Measurements from ENCODE around the gene CHKA.
"Not testable (repeated sequence)": the region's sequence is repeated elsewhere in the genome, so short reads cannot be mapped to it uniquely, and the experiment has no call there.

The CHKA gene

GRCh38 chr11:68115285-68115684, 5.9 kb downstream of the CHKA start:
- DNase-seq = no peak

GRCh38 chr11:68113986-68114385, 7.2 kb downstream of the CHKA start:
- DNase-seq = no peak

- no peak for DNase-seq
Observed at GRCh38 chr11:68107689-68108088, 13.5 kb downstream of the CHKA start.

GRCh38 chr11:68106165-68106940, 14.8 kb downstream of the CHKA start:
- DNase-seq = no peak

GRCh38 chr11:68099474-68100405, 21.4 kb downstream of the CHKA start:
- no peak for DNase-seq

GRCh38 chr11:68099057-68099456, 22.1 kb downstream of the CHKA start:
- no peak for DNase-seq

GRCh38 chr11:68096962-68097361, 24.2 kb downstream of the CHKA start:
- no peak for DNase-seq

- no peak for DNase-seq
Observed at GRCh38 chr11:68093565-68093964, 27.6 kb downstream of the CHKA start.

GRCh38 chr11:68092946-68093345, 28.2 kb downstream of the CHKA start:
- not testable (repeated sequence) for DNase-seq

- DNase-seq = no peak
Observed at GRCh38 chr11:68092411-68092810, 28.8 kb downstream of the CHKA start.

- DNase-seq = no peak
Observed at GRCh38 chr11:68090706-68091105, 30.5 kb downstream of the CHKA start.

- DNase-seq = no peak
Observed at GRCh38 chr11:68090287-68090686, 30.9 kb downstream of the CHKA start.

- DNase-seq = no peak
Observed at GRCh38 chr11:68089679-68090078, 31.5 kb downstream of the CHKA start.

GRCh38 chr11:68083517-68083916, 37.7 kb downstream of the CHKA start:
- DNase-seq = no peak

- DNase-seq = no peak
Observed at GRCh38 chr11:68082481-68082880, 38.7 kb downstream of the CHKA start.

- DNase-seq = no peak
Observed at GRCh38 chr11:68081691-68082090, 39.5 kb downstream of the CHKA start.

GRCh38 chr11:68080860-68081259, 40.3 kb downstream of the CHKA start:
- no peak for DNase-seq

- no peak for DNase-seq
Observed at GRCh38 chr11:68077617-68078582, 43.3 kb downstream of the CHKA start.

GRCh38 chr11:68076371-68077042, 44.7 kb downstream of the CHKA start:
- no peak for DNase-seq

- no peak for DNase-seq
Observed at GRCh38 chr11:68074584-68075352, 46.4 kb downstream of the CHKA start.

GRCh38 chr11:68071281-68072048, 49.7 kb downstream of the CHKA start:
- no peak for DNase-seq

Data from NCI-H2107 (cell line).